Caki2 (cell line): ENCODE results near the gene ZC3H7A. TPM values are rescaled to one million over a fixed set of nuclear protein-coding genes. Genes with fewer than 3 reads are reported as not detected.
"Not testable (repeated sequence)": the region's sequence is repeated elsewhere in the genome, so short reads cannot be mapped to it uniquely, and the experiment has no call there.

ENCODE experiments used
- DNase-seq: peaks from one replicate; pipeline ENCODE4 v3.0.0-alpha.2; 2015; ENCODE audit warnings: low read depth
- in situ Hi-C: cut with HindIII; loops from 2 replicates; pipeline ENCODE4 v1.10.0; 2016; ENCODE audit warnings: low sequenced_read_pairs, low pct_unique_long_range_greater_than_20kb, mixed read lengths
- total RNA-seq: library from RNA; depleted of rRNA; stranded (reverse); fragments of >200 nt; shearing (Covaris generic); gene quantifications from 2 replicates; pipeline ENCODE4 v1.2.3, GENCODE V29; 2014; ENCODE audit warnings: low replicate concordance

ZC3H7A gene
- total RNA-seq, 1 experiment from 2014 or later = 31.2 TPM

DNA sequence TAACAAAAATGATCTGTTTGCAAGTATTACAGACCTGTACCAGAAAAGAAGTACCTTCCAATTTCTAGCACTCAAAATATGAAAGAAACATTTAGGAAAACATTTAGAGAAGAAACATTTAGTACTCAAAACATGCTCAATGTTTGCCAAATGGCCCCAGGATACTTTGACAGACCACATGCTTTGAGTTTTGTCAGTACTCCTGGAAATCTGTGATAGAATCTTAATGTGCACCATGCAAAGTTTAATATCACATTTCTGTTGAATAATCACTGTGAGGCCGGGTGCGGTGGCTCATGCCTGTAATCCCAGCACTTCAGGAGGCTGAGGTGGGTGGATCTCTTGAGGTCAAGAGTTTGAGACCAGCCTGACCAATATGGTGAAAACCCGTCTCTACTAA lies 8.5 kb upstream of the ZC3H7A start:
- DNase-seq = no peak
- in situ Hi-C loops = no loop called here

- peak; percentile 15 for DNase-seq
Observed at GRCh38 chr16:11801481-11802021, 4.5 kb upstream of the ZC3H7A start.

GRCh38 chr16:11800382-11800718 lies 3.3 kb upstream of the ZC3H7A start:
- DNase-seq = no peak
- in situ Hi-C loops = no loop called here

More at GRCh38 chr16:11801481-11802021, 4.5 kb upstream of the ZC3H7A start:
- in situ Hi-C loops = no loop called here

DNA sequence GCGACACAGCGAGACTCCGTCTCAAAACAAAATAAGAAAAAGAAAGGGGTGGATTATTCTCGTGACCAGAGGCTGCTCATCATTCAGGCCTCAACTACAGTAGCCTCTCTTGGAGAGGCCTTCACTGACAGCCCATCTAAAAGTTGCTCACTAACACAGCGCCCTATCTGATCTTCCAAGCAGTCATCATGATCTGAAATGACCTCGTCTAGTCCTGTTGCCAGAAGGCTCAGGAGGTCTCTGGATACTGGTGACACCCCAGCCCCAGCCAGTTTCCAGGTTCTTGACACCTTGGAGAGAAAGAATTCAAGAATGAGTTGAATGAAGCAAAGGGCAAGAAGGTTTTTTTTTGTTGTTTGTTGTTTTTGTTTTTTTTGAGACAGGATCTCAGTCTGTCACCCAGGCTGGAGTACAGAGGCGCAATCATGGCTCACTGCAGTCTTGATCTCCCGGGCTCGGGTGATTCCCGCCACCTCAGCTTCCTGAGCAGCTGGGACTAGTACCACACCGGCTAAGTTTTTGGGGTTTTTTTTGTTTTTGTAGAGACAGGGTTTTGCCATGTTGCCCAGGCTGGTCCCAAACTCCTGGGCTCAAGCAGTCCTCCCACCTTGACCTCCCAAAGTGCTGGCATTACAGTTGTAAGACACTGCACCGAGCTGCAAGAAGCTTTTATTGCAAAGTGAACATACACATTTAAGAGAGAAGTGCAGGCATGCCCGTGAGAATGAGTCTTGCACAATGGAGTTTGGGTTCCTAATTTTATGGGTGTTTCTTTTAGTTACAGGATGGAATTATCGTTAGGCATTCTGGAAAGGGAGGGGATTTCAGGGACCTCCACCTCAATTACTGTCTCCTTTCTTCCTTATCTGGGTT lies 2.7 kb upstream of the ZC3H7A start:
- in situ Hi-C loops = no loop called here

GRCh38 chr16:11799017-11799381 lies 1.9 kb upstream of the ZC3H7A start:
- in situ Hi-C loops = no loop called here
- DNase-seq = no peak

More for the DNA sequence above, 2.7 kb upstream of the ZC3H7A start:
- no peak for DNase-seq

DNA sequence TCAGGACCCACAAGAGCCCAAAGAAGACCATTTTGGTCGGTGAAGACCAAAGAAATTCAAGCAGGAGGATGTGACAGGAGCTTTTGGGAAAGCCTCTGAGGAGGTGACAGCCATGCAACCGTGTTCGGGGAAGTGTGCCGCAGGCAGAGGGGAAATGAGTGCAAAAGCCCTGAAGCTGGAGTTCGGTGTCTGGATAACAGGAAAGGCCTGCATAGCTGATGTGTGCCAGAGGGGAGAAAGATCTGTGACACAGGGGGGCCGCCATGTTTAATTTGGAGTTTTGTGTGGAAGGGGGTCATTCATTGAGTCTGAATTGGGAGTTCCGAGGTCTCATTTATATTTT lies 870 bp upstream of the ZC3H7A start:
- in situ Hi-C loops = no loop called here
- DNase-seq = no peak

- in situ Hi-C loops = no loop called here
- peak; percentile 45 for DNase-seq
Observed at GRCh38 chr16:11796227-11797165, 562 bp downstream of the ZC3H7A start.

DNA sequence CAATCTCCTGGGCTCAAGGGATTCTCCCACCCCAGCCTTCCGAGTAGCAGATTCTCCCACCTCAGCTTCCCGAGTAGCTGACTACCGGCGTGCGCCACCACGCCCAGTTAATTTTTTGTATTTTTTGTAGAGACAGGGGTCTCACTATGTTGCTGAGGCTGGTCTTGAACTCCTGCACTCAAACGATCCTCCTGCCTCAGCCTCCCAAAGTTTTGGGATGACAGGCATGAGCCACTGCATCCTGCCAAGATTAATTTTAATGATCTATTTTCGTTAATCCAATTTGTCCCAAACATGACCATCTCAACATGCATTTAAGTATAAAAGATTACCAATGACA lies 1.2 kb downstream of the ZC3H7A start:
- DNase-seq = no peak
- in situ Hi-C loops = no loop called here

GRCh38 chr16:11794996-11795886 lies 1.8 kb downstream of the ZC3H7A start:
- in situ Hi-C loops = no loop called here
- no peak for DNase-seq

- in situ Hi-C loops = no loop called here
Observed at GRCh38 chr16:11794447-11794846, 2.6 kb downstream of the ZC3H7A start.

DNA sequence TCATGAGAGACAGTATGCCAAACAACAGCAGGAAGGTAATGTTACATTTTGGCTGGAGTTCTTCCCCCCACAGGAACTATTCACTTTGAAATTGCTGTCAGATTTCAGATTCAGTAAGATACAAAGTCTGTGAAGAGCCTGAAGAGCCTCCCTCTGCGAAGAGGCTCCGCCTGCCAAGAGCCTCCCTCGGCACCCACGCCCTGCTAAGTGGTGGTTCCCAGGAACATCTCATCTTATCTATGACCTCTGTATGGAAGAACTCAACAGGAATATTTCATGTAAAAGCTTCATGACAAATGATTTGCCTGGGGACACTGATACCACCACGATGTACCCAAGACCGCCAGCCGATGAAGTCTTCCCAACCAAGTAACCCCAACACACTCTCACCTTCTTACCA lies 3.2 kb downstream of the ZC3H7A start:
- DNase-seq = no peak
- in situ Hi-C loops = no loop called here

More at GRCh38 chr16:11794447-11794846, 2.6 kb downstream of the ZC3H7A start:
- no peak for DNase-seq

- DNase-seq = no peak
- in situ Hi-C loops = no loop called here
Observed at GRCh38 chr16:11792410-11793241, 4.4 kb downstream of the ZC3H7A start.

DNA sequence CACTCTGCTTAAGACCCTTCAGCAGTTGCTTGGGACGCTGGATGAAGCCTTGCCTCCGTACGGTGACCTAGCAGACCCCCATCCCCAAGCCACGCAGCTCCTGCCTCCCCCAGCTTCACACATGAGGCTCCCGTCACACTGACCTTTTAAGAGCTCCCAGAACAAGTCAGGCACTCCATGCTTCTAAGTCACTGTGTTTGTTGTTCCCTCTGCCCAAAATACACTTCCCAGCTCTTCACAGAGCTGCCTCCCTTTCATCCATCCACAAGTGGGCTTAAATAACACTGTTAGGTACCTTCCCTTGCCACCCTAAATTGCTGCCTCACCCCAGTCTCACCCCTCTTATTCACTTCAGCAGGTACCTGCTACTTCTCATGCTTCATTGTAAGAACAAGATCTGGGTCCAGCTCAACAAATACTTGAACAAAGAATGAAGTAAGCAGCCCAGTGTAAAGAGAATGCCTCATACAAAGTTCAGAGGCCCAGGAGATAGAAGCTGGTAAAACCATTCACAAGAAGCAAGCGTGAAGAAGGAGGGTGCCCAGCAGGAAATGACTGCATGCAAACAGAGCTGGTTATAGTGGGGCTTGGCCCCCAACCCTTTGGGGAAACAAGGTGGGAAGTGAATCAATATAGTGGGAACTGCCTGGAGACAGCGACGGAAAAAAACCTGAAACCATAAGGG lies 5.8 kb downstream of the ZC3H7A start:
- no peak for DNase-seq
- in situ Hi-C loops = no loop called here

DNA sequence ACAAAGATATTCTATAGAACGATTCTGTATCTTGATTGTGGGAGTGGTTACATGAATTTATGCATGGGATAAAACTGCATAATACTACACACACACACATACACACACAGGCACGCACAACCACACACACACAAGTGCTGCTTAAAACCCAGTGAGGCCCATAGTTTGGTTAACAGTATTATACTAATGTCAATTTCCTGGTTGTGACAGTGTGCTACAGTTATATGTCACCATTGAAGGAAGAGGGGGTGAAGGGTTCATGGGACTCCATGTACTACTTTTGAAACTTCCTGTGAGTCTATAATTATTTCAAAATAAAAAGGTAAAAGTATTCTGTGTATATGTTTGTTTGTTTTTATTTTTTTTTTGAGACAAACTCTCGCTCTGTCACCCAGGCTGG lies 8.1 kb downstream of the ZC3H7A start:
- no peak for DNase-seq
- in situ Hi-C loops = no loop called here

- in situ Hi-C loops, DNase-seq: not testable (repeated sequence)
Observed at GRCh38 chr16:11784980-11785599, 12.0 kb downstream of the ZC3H7A start.

- DNase-seq, in situ Hi-C loops: not testable (repeated sequence)
Observed at GRCh38 chr16:11784381-11784780, 12.7 kb downstream of the ZC3H7A start.

GRCh38 chr16:11784038-11784369 lies 13.1 kb downstream of the ZC3H7A start:
- in situ Hi-C loops = no loop called here
- no peak for DNase-seq
